Measurements from ENCODE around the gene MKS1.

DNA sequence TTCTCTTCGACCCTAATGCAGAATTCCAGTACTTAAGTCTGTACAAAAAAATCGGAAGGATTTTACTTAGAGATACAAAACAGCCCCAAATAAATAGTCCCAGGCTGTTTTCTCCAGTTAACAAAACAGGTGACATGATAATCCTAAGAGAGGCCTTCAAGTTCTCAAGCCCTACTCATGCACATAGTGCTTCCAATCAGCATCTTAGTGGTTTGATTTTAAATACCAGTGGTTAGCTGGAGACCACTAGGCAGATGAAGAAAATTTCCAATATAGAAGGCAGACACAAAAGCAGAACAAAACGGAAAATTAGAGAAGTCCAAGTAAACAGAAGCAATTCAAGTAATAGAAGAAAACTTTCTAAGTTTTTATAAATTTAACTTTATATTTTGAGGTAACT is 57.5 kb downstream of the MKS1 start:
- no peak for TF ChIP-seq POLR2A (IDR thresholded peaks at IDR 0.05)
- TF ChIP-seq, protein P1, sequence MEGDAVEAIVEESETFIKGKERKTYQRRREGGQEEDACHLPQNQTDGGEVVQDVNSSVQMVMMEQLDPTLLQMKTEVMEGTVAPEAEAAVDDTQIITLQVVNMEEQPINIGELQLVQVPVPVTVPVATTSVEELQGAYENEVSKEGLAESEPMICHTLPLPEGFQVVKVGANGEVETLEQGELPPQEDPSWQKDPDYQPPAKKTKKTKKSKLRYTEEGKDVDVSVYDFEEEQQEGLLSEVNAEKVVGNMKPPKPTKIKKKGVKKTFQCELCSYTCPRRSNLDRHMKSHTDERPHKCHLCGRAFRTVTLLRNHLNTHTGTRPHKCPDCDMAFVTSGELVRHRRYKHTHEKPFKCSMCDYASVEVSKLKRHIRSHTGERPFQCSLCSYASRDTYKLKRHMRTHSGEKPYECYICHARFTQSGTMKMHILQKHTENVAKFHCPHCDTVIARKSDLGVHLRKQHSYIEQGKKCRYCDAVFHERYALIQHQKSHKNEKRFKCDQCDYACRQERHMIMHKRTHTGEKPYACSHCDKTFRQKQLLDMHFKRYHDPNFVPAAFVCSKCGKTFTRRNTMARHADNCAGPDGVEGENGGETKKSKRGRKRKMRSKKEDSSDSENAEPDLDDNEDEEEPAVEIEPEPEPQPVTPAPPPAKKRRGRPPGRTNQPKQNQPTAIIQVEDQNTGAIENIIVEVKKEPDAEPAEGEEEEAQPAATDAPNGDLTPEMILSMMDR (IDR thresholded peaks at IDR 0.05), result no peak
